Lower leg skin (tissue), 3 donors: Measurements from ENCODE around the gene PBXIP1.

Experiments
- CTCF ChIP-seq, 3 donors: fragments of 450-650 bp; IDR thresholded peaks; one replicate each; pipeline ENCODE4 v1.5.1; 2016; ENCODE audit warnings: antibody characterized with exemption in 3 of 3, mild to moderate bottlenecking in 3 of 3, moderate library complexity in 2 of 3
- POLR2A ChIP-seq, 2 donors: fragments of 450-650 bp; IDR thresholded peaks; one replicate each; pipeline ENCODE4 v1.6.1; 2016 to 2017; ENCODE audit warnings: antibody characterized with exemption in 2 of 2, mild to moderate bottlenecking in 1 of 2, moderate library complexity in 1 of 2

- TF ChIP-seq CTCF (IDR thresholded peaks at IDR 0.05) = no peak
- TF ChIP-seq POLR2A (IDR thresholded peaks at IDR 0.05) = no peak
Measured at GRCh38 chr1:154955039-154955717, 721 bp downstream of the PBXIP1 start.
